Measurements from ENCODE around the gene SMARCC1.

The SMARCC1 gene

DNA sequence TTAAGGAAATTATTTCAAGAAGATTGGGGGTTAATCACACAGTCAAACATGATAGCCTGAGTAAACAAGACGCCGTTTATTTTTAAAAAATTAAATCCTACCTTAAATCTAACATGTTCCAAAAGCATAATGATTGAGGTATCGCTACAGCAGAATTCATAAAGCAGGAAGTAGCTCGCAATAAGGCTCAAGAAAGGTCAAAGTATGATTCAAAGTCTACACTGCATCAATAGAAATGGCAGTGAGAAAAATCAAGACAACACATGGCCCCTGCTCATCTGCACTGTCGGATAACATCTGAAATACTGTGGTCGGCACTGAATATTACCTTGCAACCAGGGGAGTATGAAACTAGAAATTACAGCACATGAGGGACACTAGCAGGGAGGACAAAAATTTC is 93.2 kb downstream of the SMARCC1 start:
- no peak for DNase-seq

DNA sequence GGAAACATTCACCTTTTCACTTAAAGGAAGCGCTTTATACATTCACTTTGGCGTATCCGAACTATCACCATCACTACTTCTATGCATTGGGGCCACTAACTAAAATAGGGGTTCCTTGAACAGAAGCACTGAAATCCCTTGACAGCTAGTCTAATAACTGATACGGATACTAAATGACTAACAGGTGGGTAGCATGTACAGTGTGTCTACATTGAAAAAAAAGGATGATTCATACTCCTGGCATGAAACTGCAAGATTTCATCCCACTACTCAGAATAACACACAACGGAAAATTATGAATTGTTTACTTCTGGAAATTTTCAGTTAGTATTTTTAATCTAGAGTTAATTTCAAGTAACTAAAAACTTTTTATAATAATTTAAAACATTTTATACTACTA is 96.7 kb downstream of the SMARCC1 start:
- DNase-seq = no peak

DNA sequence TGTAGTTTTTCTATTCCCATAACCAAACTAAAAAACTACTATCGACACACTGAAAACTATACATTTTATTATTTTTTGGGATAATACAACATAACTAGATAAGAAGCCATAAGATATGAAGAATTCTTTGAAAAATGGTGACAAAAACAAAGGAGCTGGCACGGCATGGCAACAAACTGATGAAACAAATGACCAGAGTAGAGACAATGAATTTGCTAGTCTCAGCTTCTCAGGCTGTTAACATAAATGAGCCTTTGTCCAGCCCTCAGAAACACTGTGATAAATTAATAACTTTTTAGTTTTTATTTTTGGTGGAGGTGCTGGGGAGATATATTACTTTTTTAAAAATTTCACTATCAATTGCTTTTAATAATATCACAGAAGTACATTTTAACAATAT is 100.7 kb downstream of the SMARCC1 start:
- DNase-seq = no peak

DNA sequence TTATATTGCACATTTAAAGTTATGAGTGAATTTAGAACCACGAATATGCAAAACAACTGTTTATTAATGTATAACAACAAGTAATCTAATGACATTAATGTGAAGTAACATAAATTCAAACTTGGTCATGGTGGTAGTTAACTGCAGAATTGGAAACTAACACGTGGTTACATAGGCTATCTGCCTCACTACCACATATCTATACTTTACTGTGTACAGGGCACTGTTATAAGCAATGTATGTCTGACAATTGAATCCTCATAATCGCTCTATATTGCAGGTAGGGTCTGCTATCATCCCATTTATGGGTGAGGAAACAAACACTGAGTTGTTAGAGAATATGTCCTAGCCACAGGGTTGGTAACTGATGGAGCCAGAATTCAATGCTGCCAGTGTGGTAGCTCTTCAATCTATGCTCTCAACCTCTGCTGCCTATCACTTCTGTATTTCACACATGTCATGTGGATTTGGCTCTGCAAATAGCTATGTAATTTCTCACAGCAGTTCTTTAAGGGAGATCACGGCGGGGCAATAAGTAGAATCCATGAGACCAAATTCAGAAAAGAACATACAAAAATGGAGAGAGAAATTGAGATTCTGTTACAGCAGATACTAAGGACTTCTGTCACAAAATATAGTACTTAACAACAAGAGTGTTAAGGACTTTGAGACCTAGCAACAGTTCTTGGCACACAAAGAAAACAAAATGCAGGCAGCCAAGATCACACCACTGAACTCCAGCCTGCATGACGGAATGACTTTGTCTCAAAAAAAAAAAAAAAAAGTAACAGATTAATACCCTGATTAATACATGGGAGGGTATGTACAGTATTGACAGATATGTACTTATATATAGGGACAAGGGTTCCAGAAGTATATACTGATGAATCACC is 103.0 kb downstream of the SMARCC1 start:
- DNase-seq = no peak

DNA sequence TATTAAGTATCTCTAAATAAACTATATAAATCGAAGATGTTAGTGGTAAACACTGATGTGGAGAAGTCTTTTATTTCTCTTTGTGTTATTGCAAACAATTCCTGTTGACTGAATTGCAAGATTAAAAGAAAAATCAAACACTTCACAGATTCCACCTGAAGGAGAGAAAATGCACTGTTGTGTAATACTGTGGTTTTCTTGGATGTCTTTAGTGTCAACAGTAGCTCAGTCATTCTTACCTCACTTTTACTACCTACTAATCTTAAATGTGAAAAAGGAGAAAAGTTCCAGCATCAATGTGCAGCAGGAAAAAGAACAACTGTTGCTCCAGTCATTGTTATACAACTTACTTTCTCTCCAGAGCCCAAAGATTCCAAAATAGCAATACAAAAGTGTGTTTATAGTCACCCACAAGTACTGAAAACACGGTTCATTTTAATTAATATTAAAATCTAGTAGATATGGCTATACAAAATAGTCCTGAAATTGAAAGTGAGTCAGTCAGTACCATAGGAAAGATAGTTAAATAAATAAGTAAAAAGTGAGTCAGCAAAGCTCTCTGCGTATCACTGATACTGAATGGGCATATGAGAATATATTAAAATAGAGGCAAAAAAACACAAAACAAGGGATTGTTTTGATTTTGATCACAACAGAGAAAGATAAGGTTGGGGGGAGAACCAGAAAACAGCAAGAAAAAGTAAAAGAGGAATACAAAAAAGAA is 112.5 kb downstream of the SMARCC1 start:
- no peak for DNase-seq

DNA sequence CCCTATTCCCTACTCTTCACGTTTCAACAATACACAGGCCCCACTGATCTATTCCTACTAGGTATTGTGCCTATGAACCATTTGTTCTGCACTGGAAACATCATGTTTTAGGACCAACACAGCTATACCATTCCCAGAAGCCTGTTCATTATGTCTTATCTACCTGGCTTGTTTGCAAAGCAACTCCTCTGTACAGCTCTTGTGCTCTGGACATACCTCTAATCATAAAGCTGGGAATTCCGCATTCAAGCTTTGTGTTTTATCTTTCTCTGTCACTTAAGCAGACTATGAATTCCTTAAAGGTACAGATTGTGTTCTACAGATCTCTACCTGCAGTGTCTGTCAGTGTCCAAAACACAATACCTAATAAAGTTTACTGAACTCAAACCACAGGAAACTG is 115.6 kb downstream of the SMARCC1 start:
- DNase-seq = no peak

DNA sequence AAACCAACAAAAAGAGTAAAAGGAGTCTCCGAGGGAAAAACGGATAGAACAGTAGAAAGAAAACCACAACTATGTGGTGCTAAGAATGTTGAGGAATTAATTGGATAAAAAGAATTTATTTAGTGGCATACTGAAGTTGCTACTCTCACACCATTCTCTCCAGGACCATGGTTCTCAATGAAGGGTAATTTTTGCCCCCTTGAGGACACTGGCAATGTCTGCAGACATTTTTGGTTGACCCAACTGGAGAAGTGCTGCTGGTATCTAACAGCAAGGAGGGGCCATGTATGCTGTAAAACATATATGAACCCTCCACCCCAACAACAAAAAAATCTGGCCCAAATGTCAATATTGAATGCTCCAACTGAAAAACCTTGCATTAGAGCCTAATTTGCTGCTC is 117.2 kb downstream of the SMARCC1 start:
- DNase-seq = no peak

DNA sequence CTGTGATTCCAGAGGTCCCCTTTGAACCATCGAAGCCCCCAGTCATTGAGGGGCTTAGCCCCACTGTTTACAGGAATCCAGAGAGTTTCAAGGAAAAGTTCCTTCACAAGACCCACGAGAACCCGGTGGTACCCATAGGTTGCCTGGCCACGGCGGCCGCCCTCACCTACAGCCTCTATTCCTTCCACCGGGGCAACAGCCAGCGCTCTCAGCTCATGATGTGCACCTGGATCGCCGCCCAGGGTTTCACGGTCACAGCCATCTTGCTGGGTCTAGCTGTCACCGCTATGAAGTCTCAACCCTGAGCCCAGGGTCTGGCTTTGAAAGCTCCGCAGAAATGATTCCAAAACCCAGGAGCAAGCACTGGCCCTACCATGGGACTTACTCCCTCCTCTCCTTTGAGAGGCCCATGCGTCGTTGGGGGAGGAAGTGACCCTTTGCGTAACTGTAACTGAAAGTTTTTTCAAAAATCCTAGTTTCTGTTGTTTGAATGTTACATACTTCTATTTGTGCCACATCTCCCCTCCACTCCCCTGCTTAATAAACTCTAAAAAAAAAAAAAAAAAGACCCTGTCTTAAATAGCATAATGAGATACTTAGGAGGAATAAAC is 118.0 kb downstream of the SMARCC1 start:
- DNase-seq = no peak

DNA sequence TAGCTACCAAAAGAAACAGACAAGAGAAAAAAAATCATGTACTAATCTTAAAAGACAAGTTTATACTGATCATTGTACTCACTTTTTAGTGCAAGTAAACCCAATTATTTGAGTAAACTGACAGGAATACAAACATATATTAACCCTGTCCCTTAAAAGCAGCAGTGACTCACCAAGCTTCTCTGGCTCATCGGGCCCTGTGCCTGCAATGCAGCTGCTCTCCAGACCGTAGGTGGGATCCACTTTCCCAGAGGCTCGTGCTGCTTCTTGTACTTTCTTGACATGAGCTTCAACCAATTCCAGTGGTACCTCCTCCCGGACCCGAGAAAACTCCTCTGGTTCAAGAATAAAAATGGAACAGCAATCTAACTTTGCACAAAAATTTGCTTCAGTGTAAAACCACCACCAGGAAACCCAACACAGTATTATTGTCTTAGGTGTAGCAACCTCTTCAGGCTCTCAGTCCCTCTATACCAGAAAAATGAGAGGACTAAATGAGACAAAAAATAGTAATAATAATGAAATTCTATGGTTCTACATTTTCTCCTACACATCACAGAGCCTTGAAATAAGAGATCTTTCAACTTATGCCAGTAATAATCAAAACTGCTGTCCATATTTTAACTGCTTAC is 120.5 kb downstream of the SMARCC1 start:
- no peak for DNase-seq

DNA sequence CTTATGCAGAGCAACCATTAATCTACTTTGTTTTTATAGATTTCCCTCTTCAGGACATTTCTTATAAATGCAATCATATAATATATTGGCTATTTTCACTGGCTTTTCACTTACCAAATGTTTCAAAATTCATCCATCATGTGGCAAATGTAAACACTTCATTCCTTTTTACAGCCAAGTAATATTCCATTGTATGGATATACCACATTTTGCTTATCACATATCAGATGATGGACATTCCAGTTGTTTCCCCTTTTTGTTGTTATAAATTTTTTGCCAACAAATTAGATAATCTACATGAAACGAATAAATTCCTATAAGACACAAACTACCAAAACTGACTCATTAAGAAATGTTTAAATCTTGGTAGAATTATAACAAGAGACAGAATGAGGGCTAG is 123.2 kb downstream of the SMARCC1 start:
- DNase-seq = no peak

DNA sequence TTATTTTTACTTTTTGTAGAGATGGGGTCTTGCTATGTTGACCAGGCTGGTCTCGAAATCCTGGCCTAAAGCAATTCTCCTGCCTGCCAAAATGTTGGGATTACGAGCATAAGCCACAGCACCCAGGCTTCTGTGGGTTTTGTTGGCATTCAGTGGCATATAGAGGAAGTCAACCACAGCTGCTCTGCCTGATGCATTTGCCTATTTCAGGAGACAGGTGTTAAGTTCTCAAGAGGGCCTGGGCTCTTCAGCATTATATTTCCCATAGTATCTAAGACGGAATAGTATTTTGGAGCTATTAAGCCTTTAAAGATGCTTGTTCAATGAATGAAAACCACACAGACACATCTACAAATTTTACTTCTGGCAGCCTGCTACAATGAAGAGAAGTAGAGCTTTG is 129.6 kb downstream of the SMARCC1 start:
- DNase-seq = no peak

DNA sequence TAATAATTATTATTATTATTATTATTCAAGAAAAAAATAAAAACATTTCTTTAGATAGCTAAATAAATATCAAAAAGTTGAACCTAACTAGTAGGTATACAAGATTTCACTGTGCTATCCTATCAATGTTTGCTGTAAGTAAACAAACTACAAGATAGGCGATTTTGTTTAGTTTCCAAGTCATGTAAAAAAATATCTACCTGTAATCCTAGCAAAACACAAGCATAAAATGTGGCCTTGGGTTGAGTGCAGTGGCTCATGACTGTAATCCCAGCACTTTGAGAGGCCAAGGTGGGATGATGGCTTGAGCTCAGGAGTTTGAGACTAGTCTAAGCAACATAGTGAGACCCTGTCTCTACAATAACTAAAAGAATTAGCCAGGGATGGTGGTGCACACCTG is 131.4 kb downstream of the SMARCC1 start:
- DNase-seq = no peak

DNA sequence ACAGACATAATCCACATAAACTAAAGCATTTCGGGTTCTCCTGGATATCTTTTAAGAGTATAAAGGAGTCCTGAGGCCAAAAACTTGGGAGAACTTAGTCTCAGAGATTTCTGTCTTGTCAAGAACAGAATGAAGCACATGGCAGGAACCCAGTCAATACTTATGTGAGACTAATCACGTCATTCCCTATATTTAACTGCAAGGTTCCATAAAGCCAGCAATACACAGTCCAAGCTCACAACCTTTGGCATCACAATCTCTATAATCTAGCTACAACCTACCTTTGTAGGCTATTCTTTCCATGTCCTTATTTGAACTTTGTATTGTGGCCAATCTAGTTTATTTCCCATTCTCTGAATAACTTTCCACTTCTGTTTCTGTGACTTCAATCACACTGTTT is 134.1 kb downstream of the SMARCC1 start:
- DNase-seq = no peak

DNA sequence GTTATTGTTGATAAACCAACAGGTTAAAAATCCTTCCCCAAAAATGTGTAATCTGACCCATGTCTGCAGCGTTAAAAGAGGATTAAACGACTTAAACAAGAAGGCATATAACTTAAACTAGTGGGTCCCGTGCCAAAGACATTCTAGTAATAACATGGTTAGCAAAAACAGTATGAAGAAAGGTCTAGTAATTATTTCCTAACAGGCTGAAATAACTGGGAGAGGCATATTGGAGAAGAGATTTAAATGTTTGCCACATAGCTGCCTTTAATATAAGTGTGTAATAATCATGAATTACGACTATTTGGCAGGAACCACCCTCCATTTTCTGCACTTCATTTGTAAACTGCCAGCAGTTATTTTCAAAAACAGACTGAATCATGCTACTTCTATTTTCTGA is 135.3 kb downstream of the SMARCC1 start:
- no peak for DNase-seq

DNA sequence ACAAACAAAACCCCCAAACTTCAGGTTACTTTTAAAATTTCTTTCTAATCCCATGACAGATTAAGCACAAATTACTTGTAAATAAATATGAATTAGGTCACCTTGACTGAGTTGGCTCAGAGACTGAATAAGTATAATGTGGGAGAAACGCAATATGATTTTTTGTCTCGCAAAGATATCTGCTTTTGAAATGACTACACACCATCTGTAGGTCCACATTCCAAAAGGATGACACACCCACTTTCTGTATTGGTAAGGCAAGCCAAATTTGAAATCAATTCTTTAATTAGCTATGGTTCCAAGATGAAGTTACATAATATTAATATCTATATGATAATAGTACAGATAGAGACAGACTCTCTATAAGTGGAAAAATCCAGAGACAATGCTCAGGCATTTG is 136.1 kb downstream of the SMARCC1 start:
- DNase-seq = no peak

DNA sequence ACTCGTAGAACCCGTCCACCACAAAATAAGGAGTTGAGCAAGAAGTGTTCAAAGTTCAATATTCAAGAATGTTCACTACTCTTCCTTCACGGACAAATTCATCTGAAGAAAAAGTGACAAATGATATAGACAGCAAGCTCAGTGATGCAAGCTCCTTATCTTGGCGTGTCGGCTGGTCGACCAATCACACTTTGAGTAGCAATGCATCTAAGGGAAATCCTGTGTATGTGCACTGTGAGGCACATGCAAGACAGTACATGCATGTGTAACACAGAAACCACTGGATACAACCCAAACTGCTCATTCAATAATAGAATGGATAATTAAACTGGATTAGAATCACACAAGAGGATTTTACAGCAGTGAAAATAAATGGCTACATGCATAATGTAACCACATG is 138.6 kb downstream of the SMARCC1 start:
- DNase-seq = no peak

DNA sequence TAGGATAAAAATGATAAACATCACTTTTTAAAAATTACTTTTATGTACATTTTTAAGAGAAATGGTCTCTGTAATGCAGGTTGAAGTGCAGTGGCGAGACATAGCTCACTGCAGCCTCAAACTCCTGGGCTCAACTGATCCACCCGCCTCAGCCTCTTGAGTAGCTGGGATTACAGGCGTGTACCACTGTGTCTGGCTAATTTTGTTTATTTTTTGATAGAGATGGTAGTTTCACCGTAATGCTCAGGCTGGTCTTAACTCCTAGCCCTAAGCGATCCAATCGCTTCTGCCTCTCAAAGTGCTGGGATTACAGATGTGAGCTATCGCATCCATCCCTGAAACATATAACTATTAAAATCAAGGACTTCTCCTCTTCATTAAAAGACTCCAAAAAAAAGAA is 140.0 kb downstream of the SMARCC1 start:
- no peak for DNase-seq

DNA sequence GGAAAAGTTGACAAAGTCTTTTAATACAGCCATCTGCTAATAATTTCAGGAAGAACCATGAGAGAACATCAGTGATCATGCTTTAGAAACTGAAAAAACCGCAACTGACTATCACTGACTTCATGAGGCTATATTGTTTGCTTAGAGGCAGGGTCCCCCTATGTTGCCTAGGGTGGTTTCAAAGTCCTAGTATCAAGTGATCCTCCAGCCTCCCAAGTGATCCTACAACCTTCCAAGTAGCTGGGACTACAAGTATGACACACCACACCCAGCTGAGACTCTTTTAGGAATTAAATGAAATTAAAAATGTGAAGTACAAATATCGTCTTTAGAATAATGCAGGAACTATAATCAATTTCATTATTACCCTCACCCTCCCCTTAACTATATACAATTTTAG is 144.8 kb downstream of the SMARCC1 start:
- no peak for DNase-seq

DNA sequence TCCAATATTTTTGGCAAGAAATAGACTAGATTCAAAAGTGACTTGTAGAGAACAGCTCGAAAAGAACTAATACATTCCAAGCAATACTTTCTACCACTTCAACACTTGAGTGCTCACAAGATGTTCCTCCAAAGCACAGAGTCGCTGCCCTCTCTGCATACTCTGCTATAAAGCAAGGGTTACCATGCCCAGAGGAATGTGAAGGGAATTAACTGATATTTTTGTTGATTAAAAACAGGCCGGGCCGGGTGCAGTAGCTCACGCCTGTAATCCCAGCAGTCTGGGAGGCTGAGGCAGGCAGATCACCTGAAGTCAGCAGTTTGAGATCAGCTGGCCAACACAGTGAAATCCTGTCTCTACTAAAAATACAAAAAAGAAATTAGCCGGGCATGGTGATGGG is 145.5 kb downstream of the SMARCC1 start:
- no peak for DNase-seq

DNA sequence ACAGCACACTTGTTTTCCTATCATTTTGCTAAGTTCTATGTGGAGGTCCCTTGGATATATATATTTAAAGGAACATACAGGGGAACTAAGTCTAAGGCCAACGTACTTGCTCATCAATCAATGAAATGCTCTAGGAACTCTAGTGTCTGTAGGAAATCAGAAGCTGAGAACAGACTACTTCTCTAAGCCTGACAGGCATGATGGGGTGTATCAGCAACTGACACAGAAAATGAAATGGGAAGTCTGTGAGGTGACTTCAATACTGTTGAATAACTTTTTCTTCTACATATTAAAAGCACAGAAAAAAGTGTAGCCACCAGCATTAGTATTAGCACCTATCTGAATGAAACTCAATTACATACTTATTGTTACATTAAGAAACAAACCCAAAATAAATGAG is 146.2 kb downstream of the SMARCC1 start:
- no peak for DNase-seq

DNA sequence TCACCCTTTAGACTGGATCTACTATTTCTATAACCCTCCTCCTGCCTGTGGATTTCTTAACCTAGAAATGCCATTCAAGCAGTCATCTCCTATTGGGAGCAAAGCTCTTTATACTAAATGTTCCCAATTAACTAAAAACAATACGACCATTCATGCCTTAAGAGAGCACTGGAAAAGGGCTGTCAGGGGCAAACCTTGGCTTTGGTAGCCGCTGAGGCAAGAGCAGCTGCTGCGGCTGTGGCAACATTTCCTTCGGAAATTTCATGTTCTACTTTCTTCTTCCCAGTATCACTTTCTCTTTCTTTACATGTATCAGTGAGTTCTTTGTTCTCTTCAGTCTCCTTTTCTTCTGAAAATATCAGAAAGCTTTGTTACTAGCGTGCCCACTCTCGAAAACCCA is 146.7 kb downstream of the SMARCC1 start:
- DNase-seq = no peak

DNA sequence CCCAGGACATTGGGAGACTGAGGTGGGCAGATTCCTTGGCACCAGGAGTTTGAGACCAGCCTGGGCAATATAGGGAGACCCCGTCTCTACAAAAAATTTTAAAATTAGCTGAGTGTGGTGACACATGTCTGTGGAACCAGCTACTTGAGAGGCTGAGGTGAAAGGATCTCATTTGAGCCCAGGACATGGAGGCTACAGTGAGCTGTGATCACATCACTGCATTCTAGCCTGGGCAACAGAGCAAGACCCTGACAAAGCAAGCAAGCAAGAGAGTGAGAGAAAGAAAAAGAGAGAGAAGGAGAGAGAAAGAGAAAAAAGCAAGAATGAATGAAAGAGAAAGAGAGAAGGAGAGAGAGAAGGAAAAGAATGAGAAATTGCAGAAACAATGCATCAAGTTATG is 150.9 kb downstream of the SMARCC1 start:
- DNase-seq = no peak

DNA sequence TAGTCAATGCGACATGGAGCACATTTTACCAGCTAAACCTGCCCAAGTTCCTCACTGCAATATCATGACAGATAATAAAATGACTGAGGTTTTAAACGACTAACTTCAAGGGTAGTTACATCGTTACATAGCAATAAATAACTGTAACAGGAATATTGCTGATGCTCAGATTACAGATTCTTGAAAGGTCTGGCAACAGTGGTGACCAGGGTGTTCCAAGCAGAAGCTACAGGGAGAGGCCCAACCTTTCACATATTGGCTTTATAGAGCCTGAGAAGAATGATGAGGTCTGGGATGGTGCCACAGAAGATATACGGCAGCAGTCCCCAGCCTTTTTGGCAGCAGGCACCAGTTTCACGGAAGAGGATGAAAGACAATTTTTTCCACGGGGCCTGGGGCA is 151.9 kb downstream of the SMARCC1 start:
- no peak for DNase-seq

DNA sequence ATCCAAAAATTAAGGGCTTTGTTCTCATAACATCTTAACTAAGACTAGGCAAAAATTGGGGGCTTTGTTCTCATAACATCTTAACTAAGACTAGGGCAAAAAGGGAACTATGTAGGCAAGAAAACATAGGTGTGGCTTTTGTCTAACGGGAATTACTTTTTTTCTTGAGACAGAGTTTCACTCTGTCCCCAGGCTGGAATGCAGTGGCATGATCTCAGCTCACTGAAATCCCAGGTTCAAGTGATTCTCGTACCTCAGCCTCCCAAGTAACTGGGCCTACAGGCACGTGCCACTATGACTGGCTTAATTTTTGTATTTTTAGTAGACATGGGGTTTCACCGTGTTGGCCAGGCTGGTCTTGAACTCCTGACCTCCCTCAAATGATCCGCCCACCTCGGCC is 153.3 kb downstream of the SMARCC1 start:
- DNase-seq = no peak

Measured in activated T-cell treated with anti-CD3 and anti-CD28 coated beads, Interleukin-2, amount 50 U/mL, for 1 hour (primary cell).